ENCODE results near the gene TUFM. TPM values are rescaled to one million over a fixed set of nuclear protein-coding genes. Genes with fewer than 3 reads are reported as not detected.

TUFM gene
- total RNA-seq, 2 donors from 2014 or later = 167 to 183 TPM

- no peak for ATAC-seq
- intact Hi-C loops (cut with DNase I) = loop anchor here in 1 of 2 donors (10.0 kb wide), 1 partner anchor 100 kb away; no protein-coding TSS in a partner anchor
- DNase-seq = no peak
These were observed 1.8 kb downstream of the TUFM start for GRCh38 chr16:28844226-28844885.

- intact Hi-C loops (cut with DNase I) = loop anchor here in 1 of 2 donors (10.0 kb wide), 1 partner anchor 101 kb away; no protein-coding TSS in a partner anchor
- DNase-seq = no peak
These were observed 2.4 kb downstream of the TUFM start for GRCh38 chr16:28843766-28844165.

GRCh38 chr16:28842696-28843095, 3.5 kb downstream of the TUFM start:
- no peak for ATAC-seq
- DNase-seq = no peak
- intact Hi-C loops (cut with DNase I) = loop anchor here in 1 of 2 donors (10.0 kb wide), 1 partner anchor 102 kb away; no protein-coding TSS in a partner anchor

More at GRCh38 chr16:28843766-28844165, 2.4 kb downstream of the TUFM start:
- no peak for ATAC-seq

GRCh38 chr16:28839899-28840298, 6.2 kb downstream of the TUFM start:
- intact Hi-C loops (cut with DNase I) = loop anchor here in 1 of 2 donors (10.0 kb wide), 1 partner anchor 105 kb away; no protein-coding TSS in a partner anchor
- DNase-seq = no peak
- peak in 1 of 2 donors; percentile 24 for ATAC-seq

- no peak for ATAC-seq
- intact Hi-C loops (cut with DNase I) = no loop called here
- no peak for DNase-seq
These were observed 7.0 kb downstream of the TUFM start for GRCh38 chr16:28839004-28839639.

GRCh38 chr16:28838558-28838918, 7.6 kb downstream of the TUFM start:
- DNase-seq = no peak
- intact Hi-C loops (cut with DNase I) = no loop called here
- ATAC-seq = no peak

GRCh38 chr16:28837672-28838557, 8.2 kb downstream of the TUFM start:
- no peak for DNase-seq
- ATAC-seq = no peak
- intact Hi-C loops (cut with DNase I) = no loop called here

- intact Hi-C loops (cut with DNase I) = no loop called here
- no peak for DNase-seq
- ATAC-seq = no peak
These were observed 9.4 kb downstream of the TUFM start for GRCh38 chr16:28836761-28837064.

GRCh38 chr16:28835864-28836760, 10.0 kb downstream of the TUFM start:
- intact Hi-C loops (cut with DNase I) = no loop called here
- DNase-seq (no peak), ATAC-seq (no peak)

- DNase-seq = no peak
- intact Hi-C loops (cut with DNase I) = no loop called here
- ATAC-seq = no peak
These were observed 11.0 kb downstream of the TUFM start for GRCh38 chr16:28834873-28835863.

GRCh38 chr16:28834349-28834748, 11.8 kb downstream of the TUFM start:
- DNase-seq = no peak
- no peak for ATAC-seq
- intact Hi-C loops (cut with DNase I) = no loop called here

- no peak for ATAC-seq
- no peak for DNase-seq
- intact Hi-C loops (cut with DNase I) = no loop called here
These were observed 15.6 kb downstream of the TUFM start for GRCh38 chr16:28830531-28830930.

GRCh38 chr16:28829747-28830146, 16.4 kb downstream of the TUFM start:
- intact Hi-C loops (cut with DNase I) = no loop called here
- DNase-seq = no peak
- ATAC-seq = no peak

- intact Hi-C loops (cut with DNase I) = no loop called here
- ATAC-seq (no peak), DNase-seq (no peak)
These were observed 20.0 kb downstream of the TUFM start for GRCh38 chr16:28826141-28826540.

- intact Hi-C loops (cut with DNase I) = no loop called here
- DNase-seq = no peak
- ATAC-seq = no peak
These were observed 21.5 kb downstream of the TUFM start for GRCh38 chr16:28824717-28824973.

- ATAC-seq = peak; percentile 94 to 95
- intact Hi-C loops (cut with DNase I) = no loop called here
These were observed 22.1 kb downstream of the TUFM start for GRCh38 chr16:28823873-28824716.

GRCh38 chr16:28823291-28823872, 22.8 kb downstream of the TUFM start:
- intact Hi-C loops (cut with DNase I) = no loop called here
- ATAC-seq (peak; percentile 2 to 7), DNase-seq (peak; percentile 29)

More at GRCh38 chr16:28823873-28824716, 22.1 kb downstream of the TUFM start:
- DNase-seq = peak; percentile 97

All from left cardiac atrium (tissue), 4 donors.